Inferior parietal cortex (tissue), 1 donor: ENCODE data around the gene UBR4.

Source experiments
- DNase-seq: peaks from one replicate; pipeline ENCODE4 v3.0.0-alpha.2; 2016; ENCODE audit errors: extremely low spot score

Gene UBR4

GRCh38 chr1:19057784-19058475 lies 152.1 kb downstream of the UBR4 start:
- DNase-seq: no peak

- DNase-seq: no peak
These were observed 152.8 kb downstream of the UBR4 start for GRCh38 chr1:19057182-19057779.

GRCh38 chr1:19055701-19056100 lies 154.4 kb downstream of the UBR4 start:
- DNase-seq: no peak

GRCh38 chr1:19055001-19055400 lies 155.1 kb downstream of the UBR4 start:
- no peak for DNase-seq

- DNase-seq: no peak
These were observed 155.8 kb downstream of the UBR4 start for GRCh38 chr1:19054216-19054615.

- DNase-seq: no peak
These were observed 156.6 kb downstream of the UBR4 start for GRCh38 chr1:19053486-19053885.

GRCh38 chr1:19049798-19050197 lies 160.3 kb downstream of the UBR4 start:
- no peak for DNase-seq

- DNase-seq: no peak
These were observed 160.8 kb downstream of the UBR4 start for GRCh38 chr1:19049128-19049768.

GRCh38 chr1:19046972-19047731 lies 162.9 kb downstream of the UBR4 start:
- no peak for DNase-seq

- DNase-seq: no peak
These were observed 163.9 kb downstream of the UBR4 start for GRCh38 chr1:19045898-19046880.

GRCh38 chr1:19044975-19045831 lies 164.9 kb downstream of the UBR4 start:
- DNase-seq: peak; percentile 41

- no peak for DNase-seq
These were observed 165.6 kb downstream of the UBR4 start for GRCh38 chr1:19044471-19044870.

GRCh38 chr1:19043579-19044443 lies 166.3 kb downstream of the UBR4 start:
- DNase-seq: no peak

GRCh38 chr1:19042675-19043578 lies 167.1 kb downstream of the UBR4 start:
- no peak for DNase-seq

- DNase-seq: no peak
These were observed 169.9 kb downstream of the UBR4 start for GRCh38 chr1:19040010-19040680.

- no peak for DNase-seq
These were observed 171.3 kb downstream of the UBR4 start for GRCh38 chr1:19038732-19039131.

GRCh38 chr1:19038096-19038495 lies 172.0 kb downstream of the UBR4 start:
- no peak for DNase-seq

GRCh38 chr1:19037659-19038058 lies 172.4 kb downstream of the UBR4 start:
- DNase-seq: no peak
